ENCODE results near the gene CRIP1. TPM values are rescaled to one million over a fixed set of nuclear protein-coding genes. Genes with fewer than 3 reads are reported as not detected.

CRIP1 gene
- total RNA-seq, 1 donor from 2014 or later: 185 TPM

DNA sequence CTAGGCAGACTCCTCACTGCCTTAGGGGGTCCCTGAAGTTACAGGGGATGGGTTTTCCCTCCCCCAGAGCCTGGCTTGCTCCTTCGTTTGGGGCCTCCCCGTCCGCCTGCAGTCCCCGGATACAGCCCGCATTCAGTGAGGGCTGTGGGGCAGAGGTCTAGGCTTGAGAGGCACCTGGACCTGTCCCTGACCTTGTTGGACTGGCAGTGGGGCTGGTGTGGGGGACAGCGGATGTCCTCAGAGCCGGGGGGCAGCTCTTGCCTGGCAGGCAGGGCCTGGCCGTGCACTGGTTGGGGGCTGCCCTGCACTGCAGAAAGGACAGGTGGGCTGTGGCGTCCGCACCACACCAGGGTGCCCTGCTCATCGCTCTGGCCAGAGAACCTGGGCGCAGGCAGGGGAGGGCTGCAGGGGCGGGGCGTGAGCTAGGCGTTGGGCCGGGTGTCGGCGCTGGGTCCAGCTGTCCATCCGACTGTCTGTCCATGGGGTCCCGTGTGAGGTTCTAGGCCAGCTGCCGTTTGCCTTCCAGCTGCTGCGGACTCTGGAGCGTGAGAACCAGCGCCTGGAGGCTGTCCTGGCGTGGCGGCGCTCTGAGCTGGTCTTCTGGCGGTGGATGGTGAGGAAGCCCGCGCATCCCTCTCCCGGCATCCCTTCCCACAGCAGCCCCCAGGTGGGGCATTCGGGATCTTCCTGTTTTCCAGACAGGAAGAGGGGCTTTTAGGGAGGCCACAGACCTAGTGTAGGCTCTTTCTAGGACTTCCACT, 10.3 kb downstream of the CRIP1 start:
- Mint-ChIP-seq H3K4me1 (ENCODE audit: low read depth) (peaks cover 2% of the 10 kb centered on the region), H3K9me3 (no peaks in the 10 kb centered on the region), H3K4me3 (ENCODE audit: low read depth) (no peak overlapping the region), H3K27ac (no peak overlapping the region), H3K27me3 (ENCODE audit: low read depth) (no peaks in the 10 kb centered on the region), H3K36me3 (ENCODE audit: low read depth) (no peaks in the 10 kb centered on the region)
- intact Hi-C loops (cut with micrococcal nuclease): no loop called here
- DNase-seq (ENCODE audit: low spot score): no peak

DNA sequence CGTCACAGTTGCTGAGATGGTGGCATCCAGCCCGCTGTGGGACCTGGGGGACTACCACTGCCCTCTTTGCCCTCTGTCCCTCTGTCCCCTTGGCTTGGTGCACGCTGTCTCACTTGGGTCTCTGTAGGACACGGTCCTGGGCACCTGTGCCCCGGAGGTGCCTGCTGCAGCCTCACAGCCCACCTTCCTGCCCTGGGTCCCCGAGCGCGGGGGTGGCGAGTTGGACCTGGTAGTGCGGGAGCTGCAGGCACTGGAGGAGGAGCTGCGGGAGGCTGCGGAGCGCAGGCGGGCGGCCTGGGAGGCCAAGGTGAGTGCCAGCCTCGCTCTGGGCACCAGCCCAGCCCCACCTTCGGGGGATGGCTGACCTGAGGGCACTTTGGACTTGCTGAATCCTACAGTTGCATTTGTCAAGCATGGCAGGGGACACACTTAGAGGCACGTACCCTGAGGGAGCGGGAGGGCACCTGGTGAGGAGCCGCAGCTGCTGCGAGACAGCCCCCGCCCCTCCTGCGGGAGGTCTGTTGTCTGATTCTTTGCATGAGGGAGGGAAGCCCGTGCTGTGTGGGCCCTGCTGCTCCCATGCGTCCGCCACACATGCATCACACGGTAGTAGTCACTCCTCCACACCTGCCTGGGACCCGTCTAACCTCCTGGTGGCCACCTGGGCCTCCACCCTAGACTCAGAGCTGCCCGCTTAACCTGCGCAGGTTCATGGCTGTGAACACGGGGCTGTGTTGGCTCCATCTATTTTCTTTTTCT, 11.2 kb downstream of the CRIP1 start:
- DNase-seq (ENCODE audit: low spot score): peak; percentile 9
- H3K4me1 Mint-ChIP-seq (ENCODE audit: low read depth): no peaks in the 10 kb centered on the region
- no peak overlapping the region for H3K27ac Mint-ChIP-seq
- H3K4me3 Mint-ChIP-seq (ENCODE audit: low read depth): no peak overlapping the region
- no peaks in the 10 kb centered on the region for H3K36me3 Mint-ChIP-seq (ENCODE audit: low read depth)
- intact Hi-C loops (cut with micrococcal nuclease): no loop called here
- H3K9me3 Mint-ChIP-seq: no peaks in the 10 kb centered on the region
- no peaks in the 10 kb centered on the region for H3K27me3 Mint-ChIP-seq (ENCODE audit: low read depth)

DNA sequence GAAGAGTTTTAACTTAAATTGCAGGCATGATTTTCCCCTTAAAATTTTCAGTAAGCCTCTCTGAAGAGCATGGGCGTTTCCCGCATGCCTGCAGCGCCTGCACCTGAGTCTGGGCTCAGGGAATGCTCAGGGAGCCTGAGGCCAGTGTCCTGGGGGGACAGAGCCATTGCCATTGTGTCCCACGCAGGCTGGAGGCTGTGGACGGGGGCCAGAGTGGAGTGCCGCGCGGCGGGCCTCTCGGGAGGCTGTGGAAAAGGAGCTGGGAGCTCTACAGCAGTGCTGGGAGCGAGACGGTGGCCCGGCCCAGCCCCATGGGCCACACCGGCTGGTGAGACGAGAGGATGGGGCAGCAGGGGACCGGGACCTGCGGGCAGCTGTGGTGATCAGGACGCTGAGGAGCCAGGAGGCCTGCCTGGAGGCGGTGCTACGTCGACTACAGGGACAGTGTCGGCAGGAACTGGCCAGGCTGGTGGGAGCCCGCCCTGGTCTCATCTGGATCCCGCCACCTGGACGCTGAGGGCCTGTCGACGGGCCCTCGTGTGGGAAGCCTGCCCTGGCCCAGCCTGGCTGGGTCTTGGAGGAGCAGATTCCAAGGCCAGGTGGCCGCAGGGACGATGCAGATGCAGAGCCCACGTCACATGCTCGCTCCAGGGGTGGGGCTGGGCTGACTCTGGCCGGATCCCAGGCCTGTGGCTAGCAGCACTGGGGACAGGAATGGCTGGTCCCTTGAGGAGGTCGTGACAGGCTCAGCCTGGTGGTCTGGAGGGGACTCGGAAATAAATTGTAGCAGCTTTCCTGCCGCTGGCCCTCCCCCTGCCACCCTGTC, 12.0 kb downstream of the CRIP1 start:
- Mint-ChIP-seq H3K27me3 (ENCODE audit: low read depth) (no peaks in the 10 kb centered on the region), H3K36me3 (ENCODE audit: low read depth) (no peaks in the 10 kb centered on the region), H3K4me1 (ENCODE audit: low read depth) (no peaks in the 10 kb centered on the region), H3K4me3 (ENCODE audit: low read depth) (no peak overlapping the region), H3K9me3 (no peaks in the 10 kb centered on the region), H3K27ac (no peak overlapping the region)
- intact Hi-C loops (cut with micrococcal nuclease): no loop called here
- DNase-seq (ENCODE audit: low spot score): no peak

DNA sequence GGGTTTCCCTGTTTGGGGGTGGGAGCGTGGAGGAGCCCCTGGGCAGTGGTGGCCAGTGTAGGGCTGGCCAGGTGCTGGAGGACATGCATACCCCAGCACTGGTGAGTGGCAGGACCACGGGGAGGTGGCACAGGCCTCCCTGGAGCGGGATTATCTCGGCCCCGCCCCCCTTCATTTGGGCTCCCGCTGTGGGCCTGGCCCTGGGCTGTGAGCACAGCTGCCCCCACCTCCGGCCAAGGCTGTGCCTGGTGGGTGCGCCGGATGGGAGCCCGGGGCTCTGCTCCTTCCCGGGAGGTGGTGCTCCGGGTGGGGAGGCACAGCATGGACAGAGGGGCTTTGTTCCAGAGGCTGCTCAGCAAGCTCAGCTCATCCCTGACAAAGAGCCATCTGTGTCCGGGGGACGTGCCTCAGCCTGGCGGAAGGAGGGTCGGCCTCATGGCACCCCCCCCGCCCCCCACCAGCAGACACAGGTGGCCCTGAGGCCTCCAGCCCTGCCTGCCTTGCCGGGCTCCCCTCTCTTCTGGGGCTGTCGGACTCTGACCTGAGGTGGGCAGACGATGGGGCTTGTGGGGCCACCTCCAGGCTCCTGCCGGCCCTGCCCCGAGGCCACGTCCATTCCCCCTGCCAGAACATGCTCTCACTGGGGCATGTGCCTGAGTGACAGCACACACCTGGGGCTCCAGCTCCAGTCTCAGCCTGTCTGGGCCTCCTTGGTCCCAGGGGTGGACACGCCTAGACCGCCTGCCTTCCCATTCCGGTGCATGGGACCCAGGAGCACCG, 12.8 kb downstream of the CRIP1 start:
- intact Hi-C loops (cut with micrococcal nuclease): no loop called here
- Mint-ChIP-seq H3K27me3 (ENCODE audit: low read depth) (no peaks in the 10 kb centered on the region), H3K4me1 (ENCODE audit: low read depth) (no peaks in the 10 kb centered on the region), H3K4me3 (ENCODE audit: low read depth) (no peak overlapping the region), H3K27ac (no peak overlapping the region), H3K36me3 (ENCODE audit: low read depth) (no peaks in the 10 kb centered on the region), H3K9me3 (no peaks in the 10 kb centered on the region)
- no peak for DNase-seq (ENCODE audit: low spot score)

DNA sequence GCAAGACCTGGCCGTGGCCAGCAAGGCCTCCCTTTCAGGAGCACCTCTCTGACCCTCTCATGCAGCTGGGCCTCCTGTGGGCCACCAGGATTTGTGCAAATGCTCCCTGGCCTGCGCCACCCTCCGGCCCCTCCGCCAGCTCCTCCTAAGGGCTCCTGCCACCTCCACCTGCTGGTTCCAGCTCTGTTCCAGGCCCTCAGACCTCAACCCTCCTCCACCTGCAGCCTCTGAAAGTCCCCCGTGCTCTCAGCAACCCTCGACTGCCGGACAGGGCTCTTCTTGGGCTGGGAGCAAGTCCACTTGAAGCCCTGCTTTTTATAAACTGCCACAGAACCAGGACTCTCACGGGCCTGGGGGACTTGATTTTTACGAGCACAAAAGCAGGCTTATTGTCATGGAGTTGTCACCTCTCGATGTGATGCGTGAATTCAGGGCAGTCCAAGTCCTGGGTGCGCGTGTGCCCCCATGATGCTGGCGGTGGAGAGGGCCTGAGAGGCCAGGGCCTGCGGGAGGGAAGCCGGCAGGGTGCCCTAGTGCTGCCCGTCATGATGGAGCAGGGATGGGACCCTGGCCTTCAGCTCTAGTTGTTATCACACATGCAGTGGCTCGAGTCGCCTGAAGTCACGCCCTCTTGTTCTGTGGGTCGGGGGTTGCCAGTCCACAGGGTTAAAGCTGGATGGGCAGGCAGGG, 13.5 kb downstream of the CRIP1 start:
- no peaks in the 10 kb centered on the region for H3K4me1 Mint-ChIP-seq (ENCODE audit: low read depth)
- H3K36me3 Mint-ChIP-seq (ENCODE audit: low read depth): no peaks in the 10 kb centered on the region
- no peaks in the 10 kb centered on the region for H3K27me3 Mint-ChIP-seq (ENCODE audit: low read depth)
- H3K27ac Mint-ChIP-seq: no peak overlapping the region
- no peak for DNase-seq (ENCODE audit: low spot score)
- no peak overlapping the region for H3K4me3 Mint-ChIP-seq (ENCODE audit: low read depth)
- no peaks in the 10 kb centered on the region for H3K9me3 Mint-ChIP-seq
- intact Hi-C loops (cut with micrococcal nuclease): no loop called here

DNA sequence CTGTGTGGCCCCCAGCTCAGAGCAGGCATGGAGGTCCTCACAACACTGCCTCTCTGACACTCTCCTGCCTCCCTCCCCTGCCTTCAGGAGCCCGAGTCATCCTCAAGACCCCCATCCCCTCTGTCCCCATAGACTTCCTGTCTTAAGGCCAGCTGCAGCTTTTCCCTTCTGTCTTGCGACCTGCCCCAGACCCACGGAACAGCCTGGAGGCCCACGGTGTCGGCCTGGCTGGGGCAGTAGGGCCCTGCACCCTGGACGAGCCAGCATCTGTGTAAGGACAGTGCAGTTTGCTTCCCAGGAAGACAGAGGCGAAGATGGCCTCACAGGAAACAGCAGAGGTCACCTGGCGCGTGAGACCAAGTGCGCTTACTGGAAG, 14.0 kb downstream of the CRIP1 start:
- H3K27me3 Mint-ChIP-seq (ENCODE audit: low read depth): no peaks in the 10 kb centered on the region
- no peak overlapping the region for H3K4me3 Mint-ChIP-seq (ENCODE audit: low read depth)
- no peak for DNase-seq (ENCODE audit: low spot score)
- no peaks in the 10 kb centered on the region for H3K36me3 Mint-ChIP-seq (ENCODE audit: low read depth)
- intact Hi-C loops (cut with micrococcal nuclease): no loop called here
- no peaks in the 10 kb centered on the region for H3K4me1 Mint-ChIP-seq (ENCODE audit: low read depth)
- no peak overlapping the region for H3K27ac Mint-ChIP-seq
- H3K9me3 Mint-ChIP-seq: no peaks in the 10 kb centered on the region

DNA sequence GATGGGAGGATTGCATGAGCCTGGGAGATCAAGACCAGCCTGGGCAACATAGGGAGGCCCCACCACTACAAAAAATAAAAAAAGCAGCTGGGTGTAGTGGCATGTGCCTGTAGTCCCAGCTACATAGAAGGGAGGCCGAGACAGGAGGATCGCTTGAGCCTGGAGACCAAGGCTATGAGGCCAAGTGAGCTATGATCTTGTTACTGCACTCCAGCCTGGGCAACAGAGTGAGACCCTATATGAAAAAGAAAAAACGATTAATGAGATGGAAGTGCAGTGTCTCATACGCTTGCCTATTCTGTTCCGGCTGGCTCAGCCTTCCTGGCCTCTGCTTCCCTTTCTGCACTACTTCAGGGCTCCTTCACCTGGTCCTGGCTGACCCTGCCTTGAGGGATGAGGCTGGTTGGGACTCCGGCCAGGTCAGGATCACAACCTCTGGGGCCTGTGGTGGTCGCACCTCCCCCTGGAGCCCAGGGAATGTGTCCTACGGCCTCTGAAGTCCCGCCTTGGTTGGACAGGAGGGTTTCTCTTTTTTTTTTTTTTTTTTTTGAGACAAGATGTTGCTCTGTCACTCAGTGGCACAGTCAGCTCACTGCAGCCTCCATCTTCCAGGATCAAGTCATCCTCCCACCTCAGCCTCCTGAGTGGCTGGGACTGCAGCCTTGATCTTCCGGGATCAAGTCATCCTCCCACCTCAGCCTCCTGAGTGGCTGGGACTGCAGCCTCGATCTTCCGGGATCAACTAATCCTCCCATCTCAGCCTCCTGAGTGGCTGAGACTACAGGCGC, 15.0 kb downstream of the CRIP1 start:
- intact Hi-C loops (cut with micrococcal nuclease): no loop called here
- Mint-ChIP-seq H3K9me3 (no peaks in the 10 kb centered on the region), H3K36me3 (ENCODE audit: low read depth) (no peaks in the 10 kb centered on the region), H3K4me3 (ENCODE audit: low read depth) (no peak overlapping the region), H3K27ac (no peak overlapping the region), H3K27me3 (ENCODE audit: low read depth) (no peaks in the 10 kb centered on the region), H3K4me1 (ENCODE audit: low read depth) (no peaks in the 10 kb centered on the region)
- no peak for DNase-seq (ENCODE audit: low spot score)

DNA sequence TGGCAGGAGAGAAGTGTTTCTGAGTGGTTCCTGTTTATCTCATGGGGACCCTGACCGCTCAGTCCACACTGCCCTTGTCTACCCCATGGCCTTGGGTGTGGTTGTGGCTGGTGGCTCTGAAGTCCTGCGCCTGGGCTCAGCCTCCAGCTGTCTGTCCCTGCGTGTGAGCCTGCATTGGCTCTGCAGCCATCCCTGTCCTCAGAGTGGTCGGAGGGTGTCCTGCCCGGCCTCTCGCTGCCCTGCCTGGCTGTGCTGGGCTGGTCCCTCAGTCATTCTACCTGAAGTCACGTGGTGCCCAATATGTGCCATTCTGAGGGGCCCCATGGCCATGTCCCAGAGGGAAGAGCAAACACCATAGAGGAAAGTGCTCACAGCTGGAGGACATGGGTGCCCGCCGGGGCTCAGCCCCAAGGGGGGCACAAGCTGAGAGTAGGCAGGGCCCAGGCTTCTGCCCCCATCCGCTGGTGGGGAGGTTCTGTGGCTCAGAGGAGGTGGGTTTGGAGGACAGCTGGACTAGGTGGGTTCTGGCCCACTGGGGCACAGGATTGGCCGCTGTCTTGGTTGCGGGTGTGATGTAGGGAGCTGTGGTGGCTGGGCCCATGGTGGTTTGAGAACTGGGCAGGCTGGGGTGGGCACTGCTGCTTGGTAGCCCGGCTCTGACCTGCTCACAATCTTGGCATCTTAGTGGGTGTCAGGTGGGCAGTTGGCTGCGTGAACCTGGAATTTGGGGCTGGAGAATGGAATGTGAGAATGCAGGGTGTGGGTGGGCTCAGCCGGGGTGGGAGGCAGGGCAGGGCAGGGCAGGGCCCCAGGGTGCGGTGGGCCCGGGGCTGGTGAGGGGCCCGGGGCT, 16.0 kb downstream of the CRIP1 start:
- DNase-seq (ENCODE audit: low spot score): no peak
- Mint-ChIP-seq H3K27ac (no peak overlapping the region), H3K9me3 (no peaks in the 10 kb centered on the region), H3K27me3 (ENCODE audit: low read depth) (peaks cover 2% of the 10 kb centered on the region), H3K4me3 (ENCODE audit: low read depth) (no peak overlapping the region), H3K4me1 (ENCODE audit: low read depth) (peaks cover 2% of the 10 kb centered on the region), H3K36me3 (ENCODE audit: low read depth) (no peaks in the 10 kb centered on the region)
- intact Hi-C loops (cut with micrococcal nuclease): no loop called here

DNA sequence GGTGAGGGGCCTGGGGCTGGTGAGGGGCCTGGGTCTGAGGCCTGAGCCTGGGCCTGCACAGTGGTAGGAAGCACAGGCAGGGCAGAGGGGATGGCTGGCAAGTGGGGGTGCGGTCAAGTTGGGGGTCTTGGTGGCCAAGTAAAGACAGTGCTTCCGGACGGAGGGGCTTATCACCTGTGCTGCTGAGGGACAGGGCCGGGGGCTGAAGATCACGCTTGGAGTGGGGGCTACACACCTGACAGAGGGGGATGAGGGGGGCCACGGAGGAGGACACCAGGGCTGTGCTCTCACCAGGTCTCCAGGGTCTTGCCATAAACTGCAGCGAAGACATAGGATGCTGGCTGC, 16.6 kb downstream of the CRIP1 start:
- Mint-ChIP-seq H3K36me3 (ENCODE audit: low read depth) (no peaks in the 10 kb centered on the region), H3K27me3 (ENCODE audit: low read depth) (peaks cover 6% of the 10 kb centered on the region), H3K27ac (no peak overlapping the region), H3K4me3 (ENCODE audit: low read depth) (no peak overlapping the region), H3K9me3 (no peaks in the 10 kb centered on the region), H3K4me1 (ENCODE audit: low read depth) (peaks cover 6% of the 10 kb centered on the region)
- no peak for DNase-seq (ENCODE audit: low spot score)
- intact Hi-C loops (cut with micrococcal nuclease): no loop called here

DNA sequence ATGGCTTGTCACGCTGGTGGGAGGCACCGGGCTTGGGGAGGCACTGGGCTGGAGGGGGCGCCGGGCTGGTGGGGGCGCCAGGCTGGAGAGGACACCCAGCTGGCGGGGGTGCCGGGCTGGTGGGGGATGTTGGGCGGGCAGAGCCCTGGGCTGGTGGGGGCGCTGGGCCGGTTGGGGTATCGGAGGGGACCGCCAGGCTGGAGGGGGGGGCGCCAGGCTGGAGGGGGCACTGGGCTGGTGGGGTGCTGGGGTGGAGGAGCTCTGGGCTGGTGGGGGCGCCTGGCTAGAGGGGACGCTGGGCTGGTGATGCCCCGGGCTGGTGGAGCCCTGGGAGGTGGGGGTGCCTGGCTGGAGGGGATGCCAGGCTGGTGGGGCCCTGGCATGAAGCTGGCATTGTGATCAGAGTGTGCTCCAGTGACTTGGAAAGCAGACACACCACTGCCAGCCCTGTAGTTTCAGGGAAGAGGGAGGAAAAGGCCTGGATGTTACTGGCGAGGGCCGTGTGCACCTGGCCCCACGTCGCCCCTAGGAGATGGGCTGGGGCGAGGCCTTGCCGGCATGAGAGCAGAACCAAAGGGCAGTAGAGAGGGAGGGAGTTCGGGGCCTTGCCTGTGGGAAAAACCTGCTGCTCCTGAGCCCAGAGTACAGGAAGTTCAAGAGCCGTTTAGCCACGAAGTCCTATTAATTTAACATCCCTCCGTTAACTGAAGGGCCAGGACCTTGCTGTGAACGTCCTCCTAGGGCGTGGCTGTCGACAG, 17.4 kb downstream of the CRIP1 start:
- intact Hi-C loops (cut with micrococcal nuclease): no loop called here
- H3K27me3 Mint-ChIP-seq (ENCODE audit: low read depth): peaks cover 11% of the 10 kb centered on the region
- no peak for DNase-seq (ENCODE audit: low spot score)
- no peak overlapping the region for H3K27ac Mint-ChIP-seq
- H3K4me1 Mint-ChIP-seq (ENCODE audit: low read depth): peaks cover 6% of the 10 kb centered on the region
- H3K36me3 Mint-ChIP-seq (ENCODE audit: low read depth): no peaks in the 10 kb centered on the region
- H3K9me3 Mint-ChIP-seq: no peaks in the 10 kb centered on the region
- no peak overlapping the region for H3K4me3 Mint-ChIP-seq (ENCODE audit: low read depth)

All from activated T-helper 2 cell treated with anti-CD3 and anti-CD28 coated beads, Interferon-gamma antibody, Interleukin-2, Interleukin-4, amounts not matched to agents 10 μg/mL and 5 μg/mL and 100 μg/mL, durations not matched to agents 14 hours and 24 hours and 36 hours (primary cell).